Upper lobe of right lung (tissue), 1 donor: ENCODE results near the gene USP20. TPM values are rescaled to one million over a fixed set of nuclear protein-coding genes. Genes with fewer than 3 reads are reported as not detected.

Source experiments
- ATAC-seq: fragments of 200-7000 bp; cut with Tn5 transposase; one replicate; pipeline ENCODE4 v1.9.1; 2020; ENCODE audit warnings: mild to moderate bottlenecking, moderate library complexity
- DNase-seq: peaks from one replicate; pipeline ENCODE4 v3.0.0-alpha.2; 2020
- H3K27ac ChIP-seq: fragments of 200-600 bp; one replicate; pipeline ENCODE4 v1.8.0; 2022
- H3K27me3 ChIP-seq: fragments of 200-600 bp; one replicate; pipeline ENCODE4 v1.8.0; 2022; ENCODE audit warnings: mild to moderate bottlenecking
- H3K36me3 ChIP-seq: fragments of 200-600 bp; one replicate; pipeline ENCODE4 v1.8.0; 2022
- H3K4me1 ChIP-seq: fragments of 200-600 bp; one replicate; pipeline ENCODE4 v1.8.0; 2022
- H3K4me3 ChIP-seq: fragments of 200-600 bp; one replicate; pipeline ENCODE4 v1.8.0; 2022; ENCODE audit warnings: mild to moderate bottlenecking
- H3K9me3 ChIP-seq: fragments of 200-600 bp; one replicate; pipeline ENCODE4 v1.8.0; 2022
- intact Hi-C: fragments of 100-400 bp; cut with DNase I; formaldehyde crosslinking; loops from one replicate; pipeline ENCODE4 v1.11.0; 2022
- total RNA-seq: library from RNA; stranded (reverse); fragmentation: NEBNext Ultra II Directional; extraction: Animal tissue kit (Norgen Biotek cat#: 25700); gene quantifications from one replicate; pipeline ENCODE4 v1.2.1, GENCODE V29; 2021
- TF ChIP-seq, protein P1 (sequence below): fragments of 200-600 bp; IDR thresholded peaks from one replicate; pipeline ENCODE4 v1.8.0; 2022; ENCODE audit warnings: antibody characterized with exemption
- donor health status: DM: no; HTN: yes; CAD: no; lungs with severe emphysema.

Gene USP20
- total RNA-seq, 1 donor from 2014 or later = 21.4 TPM

DNA sequence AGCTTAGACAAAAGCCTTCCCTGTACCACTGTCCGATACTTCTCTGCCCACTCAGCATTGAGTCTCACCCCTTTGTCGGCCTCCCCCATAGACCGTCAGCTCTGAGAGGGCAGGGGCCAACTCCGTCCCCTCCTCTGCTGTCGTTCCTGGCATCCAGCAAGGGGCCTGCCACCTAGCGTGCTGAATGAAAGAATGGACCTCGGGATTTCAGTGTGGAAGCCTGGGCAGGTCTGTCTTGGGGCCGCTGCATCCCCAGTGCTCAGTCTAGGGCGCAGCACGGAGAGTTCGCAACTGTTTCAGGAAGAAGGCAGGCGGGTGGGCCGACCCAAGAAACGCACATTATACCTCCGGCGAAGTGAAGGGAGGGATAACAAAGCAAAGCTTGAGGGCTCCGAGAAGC, 33.8 kb upstream of the USP20 start:
- H3K9me3 ChIP-seq = no peaks in the 10 kb centered on the region
- H3K27me3 ChIP-seq = no peaks in the 10 kb centered on the region
- intact Hi-C loops = no loop called here
- H3K27ac ChIP-seq = no peak overlapping the region
- DNase-seq (no peak), ATAC-seq (no peak)
- no peak overlapping the region for H3K4me3 ChIP-seq
- TF ChIP-seq, protein P1, sequence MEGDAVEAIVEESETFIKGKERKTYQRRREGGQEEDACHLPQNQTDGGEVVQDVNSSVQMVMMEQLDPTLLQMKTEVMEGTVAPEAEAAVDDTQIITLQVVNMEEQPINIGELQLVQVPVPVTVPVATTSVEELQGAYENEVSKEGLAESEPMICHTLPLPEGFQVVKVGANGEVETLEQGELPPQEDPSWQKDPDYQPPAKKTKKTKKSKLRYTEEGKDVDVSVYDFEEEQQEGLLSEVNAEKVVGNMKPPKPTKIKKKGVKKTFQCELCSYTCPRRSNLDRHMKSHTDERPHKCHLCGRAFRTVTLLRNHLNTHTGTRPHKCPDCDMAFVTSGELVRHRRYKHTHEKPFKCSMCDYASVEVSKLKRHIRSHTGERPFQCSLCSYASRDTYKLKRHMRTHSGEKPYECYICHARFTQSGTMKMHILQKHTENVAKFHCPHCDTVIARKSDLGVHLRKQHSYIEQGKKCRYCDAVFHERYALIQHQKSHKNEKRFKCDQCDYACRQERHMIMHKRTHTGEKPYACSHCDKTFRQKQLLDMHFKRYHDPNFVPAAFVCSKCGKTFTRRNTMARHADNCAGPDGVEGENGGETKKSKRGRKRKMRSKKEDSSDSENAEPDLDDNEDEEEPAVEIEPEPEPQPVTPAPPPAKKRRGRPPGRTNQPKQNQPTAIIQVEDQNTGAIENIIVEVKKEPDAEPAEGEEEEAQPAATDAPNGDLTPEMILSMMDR = no peak
- peaks cover 11% of the 10 kb centered on the region for H3K4me1 ChIP-seq
- no peaks in the 10 kb centered on the region for H3K36me3 ChIP-seq

GRCh38 chr9:129802833-129803675, 32.2 kb upstream of the USP20 start, which contains the start of gene TOR1B:
Gene TOR1B (plus strand): TSS chr9:129803184. CDS start chr9:129803213, 29 bp downstream.
- H3K4me3 ChIP-seq = peak within 1 kb of the TSS; percentile 77
- no peaks in the 10 kb centered on the region for H3K9me3 ChIP-seq
- ATAC-seq (peak; percentile 99), DNase-seq (peak; percentile 97)
- H3K4me1 ChIP-seq = peaks cover 11% of the 10 kb centered on the region
- H3K36me3 ChIP-seq = peaks cover 7% of the 10 kb centered on the region
- intact Hi-C loops = no loop called here
- TF ChIP-seq, protein P1 = no peak
- peak within 1 kb of the TSS; percentile 87 for H3K27ac ChIP-seq
- no peaks in the 10 kb centered on the region for H3K27me3 ChIP-seq

DNA sequence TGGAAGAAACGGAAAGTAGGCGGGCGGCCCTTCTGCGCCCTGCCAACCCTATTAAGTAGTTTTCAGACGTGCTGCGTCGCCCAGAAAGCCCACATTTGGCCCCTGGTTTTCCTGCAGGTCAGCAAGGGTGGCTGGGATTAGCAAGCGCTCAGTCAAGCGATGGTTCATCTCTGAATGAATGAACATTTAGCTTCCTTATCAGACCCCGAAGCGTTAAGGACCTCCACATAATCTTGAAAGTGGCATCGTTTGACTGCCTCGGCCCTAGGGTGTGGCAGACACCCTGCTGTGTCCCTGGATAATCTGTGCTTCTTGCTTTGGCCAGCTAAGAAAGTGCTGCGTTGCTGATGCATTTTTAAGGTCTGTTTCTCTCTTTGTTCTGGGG, 31.6 kb upstream of the USP20 start:
- TF ChIP-seq, protein P1 = no peak
- Histone ChIP-seq H3K27me3 (no peaks in the 10 kb centered on the region), H3K4me1 (peaks cover 11% of the 10 kb centered on the region), H3K4me3 (peak overlapping the region; percentile 77), H3K36me3 (peaks cover 7% of the 10 kb centered on the region), H3K9me3 (no peaks in the 10 kb centered on the region), H3K27ac (peak overlapping the region; percentile 87)
- DNase-seq (no peak), ATAC-seq (no peak)
- intact Hi-C loops = no loop called here

DNA sequence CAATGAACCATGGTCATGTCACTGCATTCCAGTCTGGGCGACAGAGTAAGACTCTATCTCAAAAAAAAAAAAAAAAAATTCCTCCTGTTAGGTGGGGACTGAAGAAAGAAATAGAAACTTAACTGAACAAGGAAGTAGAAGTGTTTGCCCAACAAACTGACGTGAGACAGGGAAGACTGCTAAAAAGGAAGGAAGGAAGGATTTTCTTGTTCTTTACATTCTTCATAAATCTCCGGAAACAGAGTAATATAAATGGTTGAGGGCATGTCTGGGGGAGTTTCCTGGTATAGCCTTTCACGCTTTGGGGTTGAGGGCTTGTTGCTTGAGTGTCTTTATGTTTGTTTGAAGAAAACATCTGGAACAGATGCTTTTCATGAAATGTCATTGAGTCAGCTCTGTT, 29.2 kb upstream of the USP20 start:
- ATAC-seq = no peak
- Histone ChIP-seq H3K4me3 (no peak overlapping the region), H3K27me3 (no peaks in the 10 kb centered on the region), H3K27ac (no peak overlapping the region), H3K9me3 (no peaks in the 10 kb centered on the region), H3K4me1 (peaks cover 11% of the 10 kb centered on the region), H3K36me3 (peaks cover 29% of the 10 kb centered on the region)
- TF ChIP-seq, protein P1 = no peak
- intact Hi-C loops = no loop called here
- DNase-seq = no peak

- peaks cover 52% of the 10 kb centered on the region for H3K36me3 ChIP-seq
- H3K4me3 ChIP-seq = no peak overlapping the region
- DNase-seq (no peak), ATAC-seq (no peak)
- no peaks in the 10 kb centered on the region for H3K9me3 ChIP-seq
- peaks cover 5% of the 10 kb centered on the region for H3K4me1 ChIP-seq
- H3K27ac ChIP-seq = no peak overlapping the region
- intact Hi-C loops = no loop called here
- TF ChIP-seq, protein P1 = no peak
- no peaks in the 10 kb centered on the region for H3K27me3 ChIP-seq
Measured at GRCh38 chr9:129809346-129809745, 25.9 kb upstream of the USP20 start.
